ENCODE results near the gene EHD4. TPM values are rescaled to one million over a fixed set of nuclear protein-coding genes. Genes with fewer than 3 reads are reported as not detected.

Gene EHD4
- polyA plus RNA-seq, 1 donor (not counting 4 experiments of a cell fraction or from before 2014, with no cell fraction given): 31.5 TPM

GRCh38 chr15:41954036-41954435, 18.3 kb downstream of the EHD4 start:
- H3K27me3 ChIP-seq (ENCODE audit: control insufficient read depth, extremely low read depth, insufficient read depth, low read length): no peaks in the 10 kb centered on the region

GRCh38 chr15:41952013-41952563, 20.3 kb downstream of the EHD4 start:
- TF ChIP-seq EZH2 (IDR thresholded peaks at IDR 0.05; ENCODE audit: low read length): no peak
- TF ChIP-seq, protein P1, sequence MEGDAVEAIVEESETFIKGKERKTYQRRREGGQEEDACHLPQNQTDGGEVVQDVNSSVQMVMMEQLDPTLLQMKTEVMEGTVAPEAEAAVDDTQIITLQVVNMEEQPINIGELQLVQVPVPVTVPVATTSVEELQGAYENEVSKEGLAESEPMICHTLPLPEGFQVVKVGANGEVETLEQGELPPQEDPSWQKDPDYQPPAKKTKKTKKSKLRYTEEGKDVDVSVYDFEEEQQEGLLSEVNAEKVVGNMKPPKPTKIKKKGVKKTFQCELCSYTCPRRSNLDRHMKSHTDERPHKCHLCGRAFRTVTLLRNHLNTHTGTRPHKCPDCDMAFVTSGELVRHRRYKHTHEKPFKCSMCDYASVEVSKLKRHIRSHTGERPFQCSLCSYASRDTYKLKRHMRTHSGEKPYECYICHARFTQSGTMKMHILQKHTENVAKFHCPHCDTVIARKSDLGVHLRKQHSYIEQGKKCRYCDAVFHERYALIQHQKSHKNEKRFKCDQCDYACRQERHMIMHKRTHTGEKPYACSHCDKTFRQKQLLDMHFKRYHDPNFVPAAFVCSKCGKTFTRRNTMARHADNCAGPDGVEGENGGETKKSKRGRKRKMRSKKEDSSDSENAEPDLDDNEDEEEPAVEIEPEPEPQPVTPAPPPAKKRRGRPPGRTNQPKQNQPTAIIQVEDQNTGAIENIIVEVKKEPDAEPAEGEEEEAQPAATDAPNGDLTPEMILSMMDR (optimal IDR thresholded peaks at IDR 0.05 in 1 of 3, IDR thresholded peaks at IDR 0.05 in 1 of 3, conservative IDR thresholded peaks at IDR 0.05 in 1 of 3; ENCODE audit: extremely low read depth in 1 of 3, insufficient read depth in 2 of 3, low read length in 3 of 3): no peak
- no peaks in the 10 kb centered on the region for H3K9me1 ChIP-seq (ENCODE audit: control insufficient read depth, extremely low read depth, insufficient read depth, low read length)
- H3K9me3 ChIP-seq (ENCODE audit: control insufficient read depth, low read depth, low read length): no peaks in the 10 kb centered on the region
- dilution Hi-C loops (cut with MboI; ENCODE audit: extremely low pct_ligation_motif_present, low sequenced_read_pairs): no loop called here
- peaks cover 16 to 24% of the 10 kb centered on the region in 2 experiments for H3K36me3 ChIP-seq (ENCODE audit: control insufficient read depth in 2 of 2, extremely low read depth in 1 of 2, insufficient read depth in 2 of 2, low read length in 2 of 2)
- no peak for DNase-seq (ENCODE audit: low read depth, low spot score)
- H4K20me1 ChIP-seq (ENCODE audit: control insufficient read depth, extremely low read depth, insufficient read depth, low read length): peaks cover 3% of the 10 kb centered on the region
- H2AFZ ChIP-seq (ENCODE audit: control insufficient read depth, low read length): no peak overlapping the region
- no peak overlapping the region for H3K4me2 ChIP-seq (ENCODE audit: control insufficient read depth, extremely low read depth, insufficient read depth, low read depth, low read length)
- FAIRE-seq: no peak
- H3K9ac ChIP-seq (ENCODE audit: control insufficient read depth, extremely low read depth, insufficient read depth, low read length): no peak overlapping the region
- no peak overlapping the region for H3K4me3 ChIP-seq (ENCODE audit: control insufficient read depth in 2 of 3, extremely low read depth in 1 of 3, insufficient read depth in 2 of 3, low read depth in 1 of 3, low read length in 3 of 3)
- H3K79me2 ChIP-seq (ENCODE audit: control insufficient read depth, insufficient read depth, low read length): peaks cover 47% of the 10 kb centered on the region
- no peak overlapping the region for H3K27ac ChIP-seq (ENCODE audit: control insufficient read depth, insufficient read depth, low read length)
- H3K4me1 ChIP-seq (ENCODE audit: control insufficient read depth, extremely low read depth, insufficient read depth, low read length): peaks cover 9% of the 10 kb centered on the region
- H3K27me3 ChIP-seq (ENCODE audit: control insufficient read depth, extremely low read depth, insufficient read depth, low read length): no peaks in the 10 kb centered on the region

More at GRCh38 chr15:41954036-41954435, 18.3 kb downstream of the EHD4 start:
- dilution Hi-C loops (cut with MboI; ENCODE audit: extremely low pct_ligation_motif_present, low sequenced_read_pairs): no loop called here
- Histone ChIP-seq H3K4me1 (ENCODE audit: control insufficient read depth, extremely low read depth, insufficient read depth, low read length) (no peaks in the 10 kb centered on the region), H3K27ac (ENCODE audit: control insufficient read depth, insufficient read depth, low read length) (no peak overlapping the region), H3K79me2 (ENCODE audit: control insufficient read depth, insufficient read depth, low read length) (peaks cover 62% of the 10 kb centered on the region), H3K9ac (ENCODE audit: control insufficient read depth, extremely low read depth, insufficient read depth, low read length) (no peak overlapping the region), H3K36me3 (ENCODE audit: control insufficient read depth in 2 of 2, extremely low read depth in 1 of 2, insufficient read depth in 2 of 2, low read length in 2 of 2) (peaks cover 16 to 28% of the 10 kb centered on the region in 2 experiments), H3K4me2 (ENCODE audit: control insufficient read depth, extremely low read depth, insufficient read depth, low read depth, low read length) (no peak overlapping the region), H3K9me3 (ENCODE audit: control insufficient read depth, low read depth, low read length) (no peaks in the 10 kb centered on the region), H2AFZ (ENCODE audit: control insufficient read depth, low read length) (no peak overlapping the region), H3K9me1 (ENCODE audit: control insufficient read depth, extremely low read depth, insufficient read depth, low read length) (no peaks in the 10 kb centered on the region), H3K4me3 (ENCODE audit: control insufficient read depth in 2 of 3, extremely low read depth in 1 of 3, insufficient read depth in 2 of 3, low read depth in 1 of 3, low read length in 3 of 3) (no peak overlapping the region), H4K20me1 (ENCODE audit: control insufficient read depth, extremely low read depth, insufficient read depth, low read length) (peaks cover 7% of the 10 kb centered on the region)
- FAIRE-seq (no peak), DNase-seq (ENCODE audit: low read depth, low spot score) (no peak)
- TF ChIP-seq, protein P1 (optimal IDR thresholded peaks at IDR 0.05 in 1 of 3, IDR thresholded peaks at IDR 0.05 in 1 of 3, conservative IDR thresholded peaks at IDR 0.05 in 1 of 3; ENCODE audit: extremely low read depth in 1 of 3, insufficient read depth in 2 of 3, low read length in 3 of 3): no peak
- no peak for TF ChIP-seq EZH2 (IDR thresholded peaks at IDR 0.05; ENCODE audit: low read length)
